Activated CD4-positive, alpha-beta T cell treated with anti-CD3 and anti-CD28 coated beads for 24 hours (primary cell): ENCODE data around the gene SNX14.
"Not testable (repeated sequence)": the region's sequence is repeated elsewhere in the genome, so short reads cannot be mapped to it uniquely, and the experiment has no call there.

Experiments
- DNase-seq, 2 donors: peaks; one replicate each; pipeline ENCODE4 v3.0.0-alpha.2; 2020; ENCODE audit warnings: low read depth in 2 of 2

SNX14 gene

DNA sequence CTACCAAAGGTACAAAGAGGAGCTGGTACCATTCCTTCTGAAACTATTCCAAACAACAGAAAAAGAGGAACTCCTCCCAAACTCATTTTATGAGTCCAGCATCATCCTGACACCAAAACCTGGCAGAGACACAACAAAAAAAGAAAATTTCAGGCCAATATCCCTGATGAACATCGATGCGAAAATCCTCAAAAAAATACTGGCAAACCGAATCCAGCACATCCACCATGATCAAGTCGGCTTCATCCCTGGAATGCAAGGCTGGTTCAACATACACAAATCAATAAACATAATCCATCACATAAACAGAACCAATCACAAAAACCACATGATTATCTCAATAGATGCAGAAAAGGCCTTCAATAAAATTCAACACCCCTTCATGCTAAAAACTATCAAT is 10.8 kb downstream of the SNX14 start:
- DNase-seq: not testable (repeated sequence)

- no peak for DNase-seq
These were observed 12.1 kb downstream of the SNX14 start for GRCh38 chr6:85581572-85581971.

DNA sequence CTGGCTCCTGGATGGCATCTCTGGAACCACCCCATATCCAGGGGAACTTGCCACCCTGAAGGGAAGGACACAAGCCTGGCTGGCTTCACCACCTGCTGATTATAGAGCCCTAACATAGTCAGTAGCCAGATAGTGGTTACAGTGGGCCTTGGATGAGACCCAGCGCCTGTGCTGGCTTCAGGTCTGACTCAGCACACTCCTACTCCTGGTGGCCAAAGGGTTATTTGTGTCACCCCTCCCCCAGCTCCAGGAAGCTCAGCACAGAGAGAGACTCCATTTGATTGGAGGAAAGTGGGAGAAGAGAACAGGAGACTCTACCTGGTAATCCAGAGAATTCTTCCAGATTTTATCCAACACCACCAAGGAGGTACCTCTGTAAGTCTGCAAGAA is 12.8 kb downstream of the SNX14 start:
- DNase-seq: no peak

DNA sequence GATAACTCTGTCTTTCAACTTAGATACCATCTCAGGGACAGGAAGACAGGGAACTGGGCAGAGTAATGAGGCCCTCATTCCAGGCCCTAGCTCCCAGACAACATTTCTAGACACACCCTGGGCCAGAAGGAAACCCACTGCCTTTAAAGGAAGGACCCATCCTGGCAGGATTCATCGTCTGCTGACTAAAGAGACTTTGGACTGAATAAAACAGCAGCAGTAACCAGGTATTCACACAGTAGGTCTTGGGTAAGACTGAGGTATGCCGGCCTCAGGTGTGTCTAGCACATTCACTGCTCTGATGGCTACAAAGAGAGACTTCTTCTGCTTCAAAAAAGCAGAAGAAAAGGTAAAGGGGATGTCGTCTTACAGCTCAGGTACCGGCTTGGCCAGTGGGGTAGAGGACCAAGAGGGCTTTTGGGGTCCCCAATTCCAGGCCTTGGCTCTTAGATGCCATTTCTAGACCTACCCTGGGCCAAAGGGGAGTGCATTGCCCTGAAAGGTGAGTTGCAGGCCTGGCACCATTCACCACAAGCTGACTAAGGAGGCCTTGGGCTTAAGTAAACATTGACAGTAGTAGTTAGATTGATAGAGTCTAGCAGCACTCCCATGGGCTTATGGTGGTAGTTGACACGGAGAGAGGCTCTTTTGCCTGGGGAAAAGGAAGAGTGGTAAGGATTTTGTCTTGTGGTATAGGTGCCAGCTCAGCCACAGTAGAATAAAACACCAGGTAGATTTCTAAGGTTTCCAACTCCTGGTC is 13.4 kb downstream of the SNX14 start:
- DNase-seq: no peak

- DNase-seq: no peak
These were observed 14.1 kb downstream of the SNX14 start for GRCh38 chr6:85579581-85579980.

- no peak for DNase-seq
These were observed 17.2 kb downstream of the SNX14 start for GRCh38 chr6:85576476-85576875.

DNA sequence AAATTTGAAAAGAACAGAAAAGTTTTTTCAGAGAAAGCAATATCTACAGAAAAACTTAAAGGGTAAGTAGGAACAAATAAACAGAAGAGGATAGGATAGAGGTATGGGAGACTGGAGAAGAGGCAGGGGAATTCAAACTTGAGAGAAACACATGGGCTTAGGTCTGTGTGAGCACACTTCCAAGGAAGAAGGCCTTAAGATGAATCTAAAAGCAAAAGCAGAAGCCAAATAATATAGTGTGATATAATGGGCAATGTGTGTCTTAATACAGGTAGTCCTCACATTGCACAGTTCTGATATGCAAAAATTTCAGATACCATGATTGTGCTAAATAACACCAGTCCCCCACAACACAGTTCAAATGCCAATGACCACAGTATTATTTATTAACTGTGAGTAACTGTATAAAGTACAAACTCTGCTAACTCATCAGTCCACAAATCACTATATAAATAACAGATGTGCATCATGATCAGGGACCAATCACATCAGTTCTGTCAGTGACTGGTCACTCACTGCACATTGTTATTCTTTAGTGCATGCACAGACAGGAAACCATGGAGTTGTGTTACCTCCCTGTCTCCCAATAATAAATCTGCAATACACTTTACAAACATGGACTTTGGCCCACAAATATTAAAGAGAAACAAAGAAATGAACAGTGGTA is 18.6 kb downstream of the SNX14 start:
- DNase-seq: no peak

GRCh38 chr6:85569323-85569722 is 24.3 kb downstream of the SNX14 start:
- no peak for DNase-seq

- no peak for DNase-seq
These were observed 25.2 kb downstream of the SNX14 start for GRCh38 chr6:85568411-85568810.

DNA sequence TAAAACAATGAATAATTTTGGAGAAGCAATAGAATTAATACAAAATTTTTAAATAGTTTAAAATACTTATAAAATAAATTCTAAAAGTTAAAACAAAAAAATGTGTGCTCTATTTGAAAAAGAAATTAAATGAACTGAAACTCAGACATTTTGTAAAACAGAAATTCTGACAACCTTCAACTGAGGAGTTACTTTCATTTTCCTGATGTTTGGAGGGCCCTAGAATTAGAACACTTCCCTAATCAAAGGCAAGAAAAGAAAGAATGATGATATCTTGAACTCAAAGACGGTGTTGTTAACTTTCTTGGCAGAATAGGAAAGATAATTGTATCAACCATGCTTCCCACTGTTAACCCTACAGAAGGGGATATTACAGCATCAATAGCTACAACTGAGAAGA is 27.9 kb downstream of the SNX14 start:
- no peak for DNase-seq

DNA sequence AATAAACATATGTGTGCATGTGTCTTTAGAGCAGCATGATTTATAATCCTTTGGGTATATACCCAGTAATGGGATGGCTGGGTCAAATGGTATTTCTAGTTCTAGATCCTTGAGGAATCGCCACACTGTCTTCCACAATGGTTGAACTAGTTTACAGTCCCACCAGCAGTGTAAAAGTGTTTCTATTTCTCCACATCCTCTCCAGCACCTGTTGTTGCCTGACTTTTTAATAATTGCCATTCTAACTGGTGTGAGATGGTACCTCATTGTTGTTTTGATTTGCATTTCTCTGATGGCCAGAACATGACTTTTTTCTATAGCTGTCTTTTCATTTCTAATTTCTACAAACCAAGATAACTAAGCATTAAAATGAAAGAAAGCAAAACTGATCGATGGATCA is 29.4 kb downstream of the SNX14 start:
- DNase-seq: not testable (repeated sequence)

DNA sequence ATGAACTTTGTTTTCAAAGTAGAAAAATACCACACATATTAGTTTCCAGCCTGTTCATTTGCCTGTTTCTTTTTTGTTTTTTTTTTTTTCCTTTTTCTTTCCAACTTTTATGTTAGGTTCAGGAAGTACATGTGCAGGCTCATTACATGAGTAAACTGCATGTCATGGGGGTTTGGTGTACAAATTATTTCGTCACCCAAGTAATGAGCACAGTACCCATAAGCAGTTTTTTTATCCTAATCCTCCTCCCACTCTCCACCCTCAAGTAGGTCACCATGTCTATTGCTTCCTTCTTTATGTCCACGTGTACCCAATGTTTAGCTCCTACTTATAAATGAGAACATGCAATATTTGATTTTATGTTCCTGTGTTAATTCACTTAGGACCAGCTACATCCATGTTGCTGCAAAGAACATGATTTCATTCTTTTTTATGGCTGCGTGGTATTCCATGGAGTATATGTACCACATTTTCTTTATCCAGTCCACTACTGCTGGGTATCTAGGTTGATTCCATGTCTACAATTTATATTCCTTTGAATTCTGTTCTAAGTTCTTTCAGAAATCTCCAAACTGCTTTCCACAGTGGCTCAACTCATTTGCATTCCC is 31.8 kb downstream of the SNX14 start:
- DNase-seq: no peak

- no peak for DNase-seq
These were observed 36.5 kb downstream of the SNX14 start for GRCh38 chr6:85556992-85557668.

DNA sequence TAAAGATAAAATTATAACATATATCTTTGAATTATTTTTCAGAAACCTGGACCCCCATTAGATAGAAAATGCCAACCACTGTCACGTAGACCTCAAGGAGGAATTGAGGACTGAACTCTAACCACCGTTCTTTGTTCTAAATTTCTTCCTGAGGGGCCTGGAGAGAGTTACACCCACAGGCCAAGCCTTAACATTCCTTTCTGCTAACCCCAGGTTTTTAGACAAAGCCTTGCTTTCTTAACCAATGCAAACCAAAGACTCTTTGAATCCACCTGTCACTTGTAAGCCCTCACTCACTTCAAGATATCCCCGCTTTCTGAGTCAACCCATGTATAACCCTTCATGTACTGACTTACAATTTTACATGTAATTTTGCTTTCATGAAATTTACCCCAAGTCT is 41.0 kb downstream of the SNX14 start:
- no peak for DNase-seq

- DNase-seq: no peak
These were observed 42.4 kb downstream of the SNX14 start for GRCh38 chr6:85551264-85551663.

DNA sequence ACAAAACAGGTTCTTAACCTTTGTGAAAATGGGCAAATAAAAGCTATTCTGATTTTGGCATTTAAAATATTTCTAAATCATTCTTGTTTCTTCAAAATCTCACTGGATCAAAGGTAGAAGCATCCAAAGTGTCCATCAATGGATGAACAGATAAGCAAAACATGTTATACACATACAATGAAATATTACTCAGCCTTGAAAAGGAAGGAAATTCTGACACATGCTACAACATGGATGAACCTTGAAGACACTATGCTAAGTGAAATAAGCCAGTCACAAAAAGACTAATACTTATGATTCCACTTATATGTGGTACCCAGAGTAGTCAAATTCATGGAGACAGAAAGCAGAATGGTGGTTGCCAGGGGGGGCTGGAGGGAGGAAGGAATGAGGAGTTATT is 45.9 kb downstream of the SNX14 start:
- no peak for DNase-seq

- DNase-seq: no peak
These were observed 48.9 kb downstream of the SNX14 start for GRCh38 chr6:85544776-85545175.

DNA sequence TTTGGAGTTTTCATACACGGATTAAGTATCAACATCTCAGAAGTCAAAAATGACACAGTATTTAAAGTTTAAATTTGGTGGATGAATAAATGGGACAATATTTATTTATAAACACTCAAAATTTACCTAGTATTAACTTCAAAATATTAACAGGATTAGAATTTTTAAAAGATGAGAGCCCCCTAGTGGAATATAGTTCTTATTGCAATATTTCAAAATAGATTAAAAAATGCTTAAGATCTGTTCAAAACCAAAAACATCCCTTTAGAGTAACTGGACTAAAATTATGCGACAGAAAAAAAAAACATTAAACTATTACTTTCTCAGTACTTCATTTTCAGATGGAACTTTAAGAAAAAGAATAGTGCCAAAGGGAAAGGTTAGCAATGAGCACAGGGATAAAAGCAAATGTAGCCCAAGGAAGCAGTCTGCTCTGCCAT is 56.6 kb downstream of the SNX14 start:
- DNase-seq: no peak

GRCh38 chr6:85524281-85524680 is 69.4 kb downstream of the SNX14 start:
- not testable (repeated sequence) for DNase-seq

DNA sequence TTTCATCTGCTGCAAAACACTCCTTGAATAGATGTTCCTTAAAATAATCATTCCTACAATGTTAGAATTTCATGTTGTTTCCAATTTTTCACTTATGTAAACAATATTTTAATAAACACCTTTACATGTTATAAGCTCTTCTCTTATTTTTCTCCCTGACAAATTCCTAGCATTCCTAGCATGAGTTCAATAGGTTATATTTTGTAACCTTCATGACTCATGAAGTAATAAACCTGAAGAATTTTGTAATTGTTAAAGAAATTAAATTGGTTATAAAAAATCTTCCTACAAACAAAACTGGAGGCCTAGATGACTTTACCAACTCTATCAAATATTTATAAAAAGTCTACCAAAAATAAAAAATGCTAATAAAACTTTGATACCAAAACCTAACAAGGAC is 77.5 kb downstream of the SNX14 start:
- DNase-seq: no peak

DNA sequence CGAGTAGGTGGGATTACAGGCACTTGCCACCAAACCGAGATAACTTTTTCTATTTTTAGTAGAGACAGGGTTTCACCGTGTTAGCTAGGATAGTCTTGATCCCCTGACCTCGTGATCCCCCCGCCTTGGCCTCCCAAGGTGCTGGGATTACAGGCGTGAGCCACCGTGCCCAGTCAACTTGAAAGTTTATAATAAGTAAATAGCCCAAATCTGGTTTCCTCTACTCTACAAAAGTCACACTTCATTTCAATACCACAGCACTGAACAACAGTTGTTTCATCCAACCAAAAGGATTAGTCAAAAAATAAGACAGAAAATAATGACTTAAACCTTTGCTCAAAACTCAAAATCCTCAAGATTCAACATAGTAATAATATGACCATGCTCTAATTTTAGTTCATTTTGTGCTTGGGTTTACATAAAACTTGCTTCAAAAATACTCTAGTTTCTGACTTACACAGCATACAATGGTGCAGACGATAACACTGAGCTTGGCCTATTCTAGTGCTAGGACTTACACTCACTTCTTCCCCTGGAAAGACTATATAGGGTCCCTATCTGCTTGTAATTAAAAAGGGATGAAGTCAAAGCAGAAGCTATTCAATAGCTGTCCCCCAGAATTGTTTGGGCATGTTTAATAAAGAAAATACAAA is 87.1 kb downstream of the SNX14 start:
- DNase-seq: no peak
